ENCODE data around the gene SKP1.
A peak's percentile ranks its signal among the peaks of the same experiment; 100 is the strongest.

Gene SKP1

DNA sequence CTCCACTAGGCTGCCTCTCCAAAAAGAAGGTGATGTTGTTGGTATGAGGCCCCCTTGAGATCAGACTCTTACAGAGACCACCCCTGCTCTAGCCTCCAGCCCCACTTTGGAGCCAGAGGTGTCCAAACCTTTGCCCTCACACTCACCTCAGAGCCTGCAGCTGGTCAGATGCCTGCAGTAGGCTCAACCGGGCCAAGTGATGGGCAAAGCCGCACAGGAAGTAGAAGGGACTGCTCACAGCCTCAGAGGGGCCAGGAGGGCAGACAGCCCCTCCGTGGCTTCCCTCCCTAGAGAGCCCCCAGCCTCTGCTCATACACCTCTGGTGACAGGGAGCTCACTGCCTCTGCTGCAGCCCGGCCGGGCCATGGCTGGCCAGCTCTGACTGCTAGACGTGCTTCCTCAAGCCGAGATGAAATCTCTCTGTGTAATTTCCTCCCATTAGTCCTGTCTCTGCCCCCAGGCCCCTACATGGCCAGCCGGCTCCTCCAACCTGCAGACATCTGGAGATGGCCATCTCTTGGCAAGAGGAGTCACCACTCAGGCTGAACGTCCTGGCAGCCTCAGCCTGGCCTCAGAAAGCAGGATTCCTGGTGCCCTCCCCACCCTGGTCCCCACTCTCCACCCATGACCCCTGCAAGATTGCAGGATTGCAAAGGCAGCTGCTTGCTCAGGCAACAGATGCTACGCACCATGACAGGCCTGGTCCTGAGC is 69.6 kb downstream of the SKP1 start:
- Histone ChIP-seq H3K9me3 (ENCODE audit: control insufficient read depth, insufficient read depth, low read depth, low read length) (no peaks in the 10 kb centered on the region), H3K27ac (ENCODE audit: extremely low read depth, low read depth, low read length) (no peak overlapping the region), H3K4me1 (ENCODE audit: control insufficient read depth, insufficient read depth, low read length) (no peaks in the 10 kb centered on the region), H3K4me3 (ENCODE audit: low read depth, low read length) (no peak overlapping the region), H3K36me3 (ENCODE audit: control insufficient read depth in 2 of 2, insufficient read depth in 1 of 2, low read length in 2 of 2) (no peaks in the 10 kb centered on the region)
- POLR2A ChIA-PET = no interaction called here
- TF ChIP-seq MZF1 (tag by site-specific recombination; IDR thresholded peaks at IDR 0.05; ENCODE audit: borderline replicate concordance) (no peak), ZNF501 (tag by site-specific recombination; IDR thresholded peaks at IDR 0.05) (no peak), YY2 (tag by site-specific recombination; IDR thresholded peaks at IDR 0.05) (no peak), ZNF621 (tag by site-specific recombination; IDR thresholded peaks at IDR 0.05) (no peak), ZNF24 (tag by site-specific recombination; IDR thresholded peaks at IDR 0.05) (no peak), ZNF19 (tag by site-specific recombination; IDR thresholded peaks at IDR 0.05; ENCODE audit: low read depth) (no peak), ZNF776 (tag by site-specific recombination; IDR thresholded peaks at IDR 0.05; ENCODE audit: borderline replicate concordance) (no peak), SCRT2 (tag by site-specific recombination; IDR thresholded peaks at IDR 0.05) (no peak), ZEB2 (tag by site-specific recombination; IDR thresholded peaks at IDR 0.05) (no peak), ZNF580 (tag by site-specific recombination; IDR thresholded peaks at IDR 0.05) (no peak), ZNF155 (tag by site-specific recombination; IDR thresholded peaks at IDR 0.05) (no peak), PRDM1 (tag by site-specific recombination; IDR thresholded peaks at IDR 0.05) (no peak), ZNF354C (tag by site-specific recombination; IDR thresholded peaks at IDR 0.05; ENCODE audit: borderline replicate concordance, low read depth) (no peak), ZNF521 (tag by site-specific recombination; IDR thresholded peaks at IDR 0.05) (no peak), ZNF211 (tag by site-specific recombination; IDR thresholded peaks at IDR 0.05; ENCODE audit: low read depth) (no peak), ZNF335 (tag by site-specific recombination; conservative IDR thresholded peaks at IDR 0.05) (no peak)
- TF ChIP-seq, protein P1, sequence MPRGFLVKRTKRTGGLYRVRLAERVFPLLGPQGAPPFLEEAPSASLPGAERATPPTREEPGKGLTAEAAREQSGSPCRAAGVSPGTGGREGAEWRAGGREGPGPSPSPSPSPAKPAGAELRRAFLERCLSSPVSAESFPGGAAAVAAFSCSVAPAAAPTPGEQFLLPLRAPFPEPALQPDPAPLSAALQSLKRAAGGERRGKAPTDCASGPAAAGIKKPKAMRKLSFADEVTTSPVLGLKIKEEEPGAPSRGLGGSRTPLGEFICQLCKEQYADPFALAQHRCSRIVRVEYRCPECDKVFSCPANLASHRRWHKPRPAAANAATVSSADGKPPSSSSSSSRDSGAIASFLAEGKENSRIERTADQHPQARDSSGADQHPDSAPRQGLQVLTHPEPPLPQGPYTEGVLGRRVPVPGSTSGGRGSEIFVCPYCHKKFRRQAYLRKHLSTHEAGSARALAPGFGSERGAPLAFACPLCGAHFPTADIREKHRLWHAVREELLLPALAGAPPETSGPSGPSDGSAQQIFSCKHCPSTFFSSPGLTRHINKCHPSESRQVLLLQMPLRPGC (tag by site-specific recombination; IDR thresholded peaks at IDR 0.05) = no peak
- CTCF ChIA-PET = interaction anchor here (0.6 to 1.9 kb wide), 5 partner anchors 9 to 1522 kb away, joined by 3 to 5 read pairs (median 5); no protein-coding TSS in a partner anchor

DNA sequence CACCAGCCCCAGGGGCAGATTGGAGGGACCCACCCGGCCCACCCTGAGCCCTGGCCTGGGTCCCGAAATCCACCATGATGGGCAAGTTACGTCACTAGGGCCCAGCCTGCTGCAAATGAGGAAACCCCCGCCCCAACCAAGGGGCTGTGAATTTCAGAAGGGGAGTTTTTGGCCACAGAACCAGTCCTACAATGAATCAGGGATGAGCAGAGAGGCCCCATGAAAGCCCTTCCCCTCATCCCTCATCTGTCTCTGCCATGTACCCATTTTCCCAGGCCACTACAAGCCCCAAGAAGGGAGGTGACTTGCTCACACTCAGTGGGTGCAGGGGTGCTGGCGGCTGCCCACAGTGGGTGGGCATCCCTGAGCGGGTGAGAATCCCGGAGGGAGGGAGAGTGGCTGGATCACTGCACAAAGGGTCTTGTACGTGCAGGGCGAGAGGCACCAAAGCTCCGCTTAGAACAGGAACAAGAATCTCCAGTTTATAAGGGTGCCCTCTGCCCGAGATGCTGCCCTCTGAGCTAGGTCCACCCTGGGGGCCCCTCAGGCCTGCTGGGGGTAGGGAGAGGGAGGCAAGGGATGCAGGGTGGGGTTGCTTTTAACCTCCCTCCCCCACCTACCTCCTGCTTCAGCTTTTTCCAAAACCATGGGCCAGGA is 72.6 kb downstream of the SKP1 start:
- POLR2A ChIA-PET = no interaction called here
- TF ChIP-seq ZIC2 (tag by site-specific recombination; IDR thresholded peaks at IDR 0.05) = 0 out of 2 replicates have a peak, but pooled peaks have one; percentile 7
- TF ChIP-seq ZFP41 (tag by site-specific recombination; IDR thresholded peaks at IDR 0.05; ENCODE audit: borderline replicate concordance) = no peak
- Histone ChIP-seq H3K4me3 (ENCODE audit: low read depth, low read length) (no peak overlapping the region), H3K9me3 (ENCODE audit: control insufficient read depth, insufficient read depth, low read depth, low read length) (no peaks in the 10 kb centered on the region), H3K27ac (ENCODE audit: extremely low read depth, low read depth, low read length) (no peak overlapping the region), H3K36me3 (ENCODE audit: control insufficient read depth in 2 of 2, insufficient read depth in 1 of 2, low read length in 2 of 2) (no peaks in the 10 kb centered on the region), H3K4me1 (ENCODE audit: control insufficient read depth, insufficient read depth, low read length) (no peaks in the 10 kb centered on the region)
- CTCF ChIA-PET = interaction anchor here (0.6 to 8.7 kb wide), 5 partner anchors 8 to 185 kb away, joined by 3 to 56 read pairs (median 3); partner anchors contain the start of gene TCF7

- CTCF ChIA-PET = interaction anchor here (0.7 to 8.7 kb wide), 6 partner anchors 9 to 400 kb away, joined by 3 to 56 read pairs (median 12); partner anchors contain the start of gene TCF7
- no peaks in the 10 kb centered on the region for H3K36me3 ChIP-seq (ENCODE audit: control insufficient read depth in 2 of 2, insufficient read depth in 1 of 2, low read length in 2 of 2)
- no peaks in the 10 kb centered on the region for H3K9me3 ChIP-seq (ENCODE audit: control insufficient read depth, insufficient read depth, low read depth, low read length)
- H3K27ac ChIP-seq (ENCODE audit: extremely low read depth, low read depth, low read length) = no peak overlapping the region
- no peak for TF ChIP-seq ZNF768 (tag by site-specific recombination; IDR thresholded peaks at IDR 0.05)
- no peak for TF ChIP-seq ZBTB8A (tag by site-specific recombination; IDR thresholded peaks at IDR 0.05)
- TF ChIP-seq BCL11A (tag by site-specific recombination; IDR thresholded peaks at IDR 0.05; ENCODE audit: low read depth) = no peak
- no peaks in the 10 kb centered on the region for H3K4me1 ChIP-seq (ENCODE audit: control insufficient read depth, insufficient read depth, low read length)
- no peak overlapping the region for H3K4me3 ChIP-seq (ENCODE audit: low read depth, low read length)
- POLR2A ChIA-PET = interaction anchor here (0.6 kb wide), 2 partner anchors 40 to 166 kb away, joined by 3 to 4 read pairs; no protein-coding TSS in a partner anchor
These were observed 73.4 kb downstream of the SKP1 start for GRCh38 chr5:134103397-134103796.

Data from HEK293 (cell line).